HepG2 (cell line): ENCODE results near the gene ZDHHC14. TPM values are rescaled to one million over a fixed set of nuclear protein-coding genes. Genes with fewer than 3 reads are reported as not detected.
A peak's percentile ranks its signal among the peaks of the same experiment; 100 is the strongest.

ENCODE experiments used
- ATAC-seq: fragments of 200-7000 bp; cut with Tn5 transposase; 3 replicates; pipeline ENCODE4 v1.9.1; 2020; ENCODE audit warnings: mild to moderate bottlenecking, moderate library complexity
- BruUV-seq: library from RNA; stranded (reverse); fragments of 400-500 nt; replicated peaks from 2 replicates; lab custom pipeline; 2021; lab: Mats Ljungman, UMichigan
- CTCF ChIA-PET: fragments of 300-600 bp; formaldehyde crosslinking; extraction: SDS; loops from one replicate; lab custom pipeline; 2021; ENCODE audit warnings: low total read pairs, inconsistent platforms, low intra/inter-chr PET ratio; lab: Yijun Ruan, JAX
- POLR2A ChIA-PET: fragments of 350-600 bp; sonication (Branson Sonifier 250); formaldehyde crosslinking; loops from one replicate; lab custom pipeline; 2020; ENCODE audit warnings: antibody characterized with exemption, inconsistent platforms; lab: Yijun Ruan, JAX
- DNase-seq: peaks from one replicate; pipeline ENCODE4 v3.0.0-alpha.2; 2015; ENCODE audit warnings: low spot score
- FAIRE-seq: peaks from 3 replicates; lab custom pipeline; 2011; peaks lifted over from hg19 to GRCh38; lab: Jason Lieb, UNC
- H2AFZ ChIP-seq: one replicate; pipeline ENCODE4 v1.6.1; 2011; ENCODE audit warnings: low read length, inconsistent platforms
- H3K27ac ChIP-seq: fragments of 300-600 bp; 3 replicates; pipeline ENCODE4 v1.8.0; 2011; ENCODE audit warnings: mixed run types, mild to moderate bottlenecking, mixed read lengths, low read length, inconsistent platforms; ENCODE audit not compliant: insufficient read depth; ENCODE audit errors: extremely low read length
- H3K27me3 ChIP-seq, 2 experiments: fragments of 200-600 bp in 1 of 2; 2 replicates in 1 of 2; 3 replicates in 1 of 2; pipeline versions ENCODE4 v1.6.0 to v1.8.0; 2011; ENCODE audit warnings: low read length in 2 of 2, mild to moderate bottlenecking in 2 of 2, moderate library complexity in 2 of 2, inconsistent platforms in 1 of 2; ENCODE audit not compliant: insufficient read depth in 2 of 2, control insufficient read depth in 1 of 2
- H3K36me3 ChIP-seq, 2 experiments: fragments of 200-600 bp in 1 of 2; replicated peaks in 1 of 2; 2 replicates in 1 of 2; 3 replicates in 1 of 2; pipeline versions ENCODE4 v1.5.1 to v1.8.0; 2011; ENCODE audit warnings: low read length in 2 of 2, inconsistent platforms in 1 of 2; ENCODE audit not compliant: insufficient read depth in 2 of 2, control insufficient read depth in 1 of 2
- H3K4me1 ChIP-seq: 2 replicates; pipeline ENCODE4 v1.5.1; 2012; ENCODE audit warnings: low read length, inconsistent platforms; ENCODE audit not compliant: insufficient read depth
- H3K4me2 ChIP-seq: 2 replicates; pipeline ENCODE4 v1.6.0; 2011; ENCODE audit warnings: low read depth, low read length, inconsistent platforms
- H3K4me3 ChIP-seq, 3 experiments: fragments of 200-600 bp in 1 of 3; sonication (generic), shearing (Covaris generic) in 1 of 3; replicated peaks in 1 of 3; 2 replicates each; pipeline ENCODE4 v1.5.1; 2011 to 2016; ENCODE audit warnings: low read length in 3 of 3, inconsistent platforms in 2 of 3, low read depth in 2 of 3, mild to moderate bottlenecking in 2 of 3, control low read depth in 1 of 3, mixed read lengths in 1 of 3; ENCODE audit not compliant: insufficient read depth in 1 of 3
- H3K79me2 ChIP-seq: one replicate; pipeline ENCODE4 v1.6.1; 2011; ENCODE audit warnings: low read length, inconsistent platforms; ENCODE audit not compliant: insufficient read depth
- H3K9ac ChIP-seq: 2 replicates; pipeline ENCODE4 v1.6.0; 2011; ENCODE audit warnings: mild to moderate bottlenecking, low read depth, low read length, inconsistent platforms; ENCODE audit not compliant: insufficient read depth
- H3K9me3 ChIP-seq: 2 replicates; pipeline ENCODE4 v1.5.1; 2012; ENCODE audit warnings: mild to moderate bottlenecking, low read length
- H4K20me1 ChIP-seq: 2 replicates; pipeline ENCODE4 v1.6.0; 2011; ENCODE audit warnings: inconsistent platforms, mild to moderate bottlenecking, low read length, moderate library complexity; ENCODE audit not compliant: insufficient read depth
- ATF1 ChIP-seq: IDR thresholded peaks from 2 replicates; pipeline ENCODE4 v1.6.1; 2016; ENCODE audit warnings: mild to moderate bottlenecking, control low read depth
- ATF7-NPFF ChIP-seq: sonication (generic); formaldehyde crosslinking; IDR thresholded peaks from 2 replicates; pipeline ENCODE4 v1.8.1; 2023; ENCODE audit warnings: mild to moderate bottlenecking, low read depth, missing genetic modification reagents, moderate library complexity
- BORCS8-MEF2B ChIP-seq: sonication (generic); formaldehyde crosslinking; IDR thresholded peaks from 2 replicates; pipeline ENCODE4 v1.8.0; 2022; ENCODE audit warnings: mild to moderate bottlenecking, missing genetic modification reagents
- DR1 ChIP-seq: sonication (generic); formaldehyde crosslinking; IDR thresholded peaks from 2 replicates; pipeline ENCODE4 v1.8.0; 2021; ENCODE audit warnings: mild to moderate bottlenecking, missing genetic modification reagents, inconsistent platforms
- ELF1 ChIP-seq: sonication (generic); formaldehyde crosslinking; IDR thresholded peaks from 2 replicates; pipeline ENCODE4 v1.4.0; 2020; ENCODE audit warnings: missing genetic modification reagents
- JUNB ChIP-seq: sonication (generic); formaldehyde crosslinking; IDR thresholded peaks from 2 replicates; pipeline ENCODE4 v1.8.0; 2022; ENCODE audit warnings: missing genetic modification reagents, mild to moderate bottlenecking, borderline replicate concordance
- NCOR1 ChIP-seq: fragments of 200-600 bp; sonication (generic); IDR thresholded peaks from 2 replicates; pipeline ENCODE4 v1.7.0; 2017; ENCODE audit warnings: antibody characterized with exemption, low read length, borderline replicate concordance
- NFE2L2 ChIP-seq: fragments of 150-350 bp; IDR thresholded peaks from 2 replicates; pipeline ENCODE4 v1.6.1; 2014; ENCODE audit warnings: low read length
- NRL ChIP-seq: sonication (generic); formaldehyde crosslinking; IDR thresholded peaks from 2 replicates; pipeline ENCODE4 v1.5.0; 2020; ENCODE audit warnings: missing genetic modification reagents, mild to moderate bottlenecking, moderate library complexity, borderline replicate concordance
- SKI ChIP-seq: fragments of 450-650 bp; IDR thresholded peaks from one replicate; pipeline ENCODE4 v1.6.1; 2018; ENCODE audit warnings: mild to moderate bottlenecking; ENCODE audit not compliant: partially characterized antibody
- ZFX ChIP-seq: sonication (generic); formaldehyde crosslinking; IDR thresholded peaks from 2 replicates; pipeline ENCODE4 v1.4.0; 2020; ENCODE audit warnings: mild to moderate bottlenecking, low read depth, missing genetic modification reagents, moderate library complexity
- ZFY ChIP-seq: sonication (generic); formaldehyde crosslinking; IDR thresholded peaks from 2 replicates; pipeline ENCODE4 v1.4.0; 2020; ENCODE audit warnings: missing genetic modification reagents
- ZNF598 ChIP-seq: sonication (generic); formaldehyde crosslinking; IDR thresholded peaks from 2 replicates; pipeline ENCODE4 v1.5.1; 2020; ENCODE audit warnings: mild to moderate bottlenecking, missing genetic modification reagents, borderline replicate concordance
- ZNF891 ChIP-seq: sonication (generic); formaldehyde crosslinking; IDR thresholded peaks from 2 replicates; pipeline ENCODE4 v1.5.0; 2020; ENCODE audit warnings: mild to moderate bottlenecking, missing genetic modification reagents
- WGBS: methylation state at CpG from one replicate; pipeline ENCODE4 v1.1.6; 2017; ENCODE audit warnings: low lambda C conversion rate; 5-methylcytosine and 5-hydroxymethylcytosine counted together
- in situ Hi-C: cut with HindIII; loops from 2 replicates; pipeline ENCODE4 v1.10.0; 2017; ENCODE audit warnings: low pct_unique_long_range_greater_than_20kb; ENCODE audit not compliant: extremely low pct_ligation_motif_present
- intact Hi-C: fragments of 100-400 bp; cut with micrococcal nuclease; formaldehyde crosslinking; loops from one replicate; pipeline ENCODE4 v1.10.0; 2022; ENCODE audit not compliant: unreplicated experiment
- polyA plus RNA-seq, 8 experiments: library from polyadenylated mRNA; depleted of rRNA in 3 of 8; stranded (reverse) in 7 of 8; unstranded in 1 of 8; fragments of >200 nt; fragmentation: Illumina TruSeq in 4 of 8; extraction: Trizol in 4 of 8; gene quantifications; 2 replicates each; pipeline versions ENCODE4 v1.2.1 to v1.2.3, GENCODE V29; 2011 to 2016; ENCODE audit warnings: low read depth in 4 of 8, missing spikeins in 1 of 8, mixed read lengths in 1 of 8; ENCODE audit not compliant: insufficient read depth in 1 of 8
- total RNA-seq, 5 experiments: library from RNA; depleted of rRNA; stranded (reverse); fragments of >200 nt; fragmentation: Illumina TruSeq; extraction: Trizol; gene quantifications; 2 replicates each; pipeline ENCODE4 v1.2.3, GENCODE V29; 2016; ENCODE audit warnings: low read depth in 1 of 5
- TF ChIP-seq, protein P1 (sequence below): sonication (generic); formaldehyde crosslinking; IDR thresholded peaks from 2 replicates; pipeline ENCODE4 v1.9.0; 2022; ENCODE audit warnings: missing genetic modification reagents, mild to moderate bottlenecking, borderline replicate concordance
- TF ChIP-seq, protein P2 (sequence below): sonication (generic); formaldehyde crosslinking; IDR thresholded peaks from 2 replicates; pipeline ENCODE4 v1.4.0; 2020; ENCODE audit warnings: mild to moderate bottlenecking, missing genetic modification reagents
- TF ChIP-seq, protein P3 (sequence below): sonication (generic); formaldehyde crosslinking; IDR thresholded peaks from 2 replicates; pipeline ENCODE4 v1.4.0; 2020; ENCODE audit warnings: low read depth, mild to moderate bottlenecking, missing genetic modification reagents

ZDHHC14 gene
- total and polyA plus RNA-seq, 2 of the 13 experiments (the other 11 are each of a cell fraction or from before 2014, with no cell fraction given), result 3.7 to 9.5 TPM

DNA sequence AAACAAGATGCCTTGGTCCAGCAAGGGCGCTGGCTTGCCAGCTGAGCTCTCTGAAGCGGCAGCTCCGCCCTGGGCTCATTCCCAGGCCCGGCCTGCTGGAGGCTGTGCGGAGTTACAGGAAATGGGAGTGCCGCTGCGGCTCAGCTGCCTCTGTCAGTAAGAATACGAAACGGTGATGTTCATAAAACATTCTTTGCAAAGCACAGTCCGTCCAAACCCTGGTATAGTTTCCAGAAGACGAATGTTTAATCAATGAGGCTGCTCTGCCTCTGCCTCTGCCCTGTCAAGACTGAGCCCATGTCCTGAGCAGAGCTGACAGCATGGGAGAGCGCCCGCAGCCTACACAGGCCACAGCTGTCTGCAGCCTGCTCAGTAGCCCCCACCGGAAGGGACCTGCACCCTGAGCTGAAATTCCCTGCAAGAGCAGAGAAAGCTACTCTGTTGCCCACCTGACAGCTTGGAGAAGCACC lies 288.8 kb downstream of the ZDHHC14 start:
- FAIRE-seq (no peak), DNase-seq (peak; percentile 28), ATAC-seq (peak; percentile 94)
- Histone ChIP-seq H3K36me3 (no peaks in the 10 kb centered on the region), H3K4me3 (peak overlapping the region in 2 of 3 experiments; percentile 26 to 37; a peak in 1 of 6 replicates), H3K4me2 (peak overlapping the region; percentile 72), H3K27ac (no peak overlapping the region), H4K20me1 (no peaks in the 10 kb centered on the region), H3K9me3 (no peaks in the 10 kb centered on the region), H3K9ac (no peak overlapping the region; the same call in 1 of the 2 replicates), H3K4me1 (peaks cover 27% of the 10 kb centered on the region), H2AFZ (no peak overlapping the region), H3K27me3 (no peaks in the 10 kb centered on the region), H3K79me2 (no peaks in the 10 kb centered on the region)
- intact Hi-C loops, result loop anchor here (5.0 to 10.0 kb wide), 2 partner anchors 205 to 332 kb away; no protein-coding TSS in a partner anchor
- in situ Hi-C loops, result loop anchor here (10.0 kb wide), 1 partner anchor 355 kb away; no protein-coding TSS in a partner anchor
- BruUV-seq, result no TSS peak
- 50% methylated on average over 14 of the region's 14 CpGs for WGBS
- ChIA-PET POLR2A (interaction anchor here (1.3 to 2.3 kb wide), 3 partner anchors 58 to 92 kb away, joined by 3 to 16 read pairs (median 3); no protein-coding TSS in a partner anchor), CTCF (interaction anchor here (1.0 kb wide), 1 partner anchor 87 kb away, joined by 3 read pairs; no protein-coding TSS in a partner anchor)
- TF ChIP-seq SKI (no peak), ZFX (CRISPR knock-in tag) (peak; percentile 33; the same call in 1 of the 2 replicates), NCOR1 (no peak), ZNF598 (CRISPR knock-in tag) (peak; percentile 48; the same call in 1 of the 2 replicates), NFE2L2 (no peak), NRL (CRISPR knock-in tag) (peak; percentile 41; the same call in 1 of the 2 replicates), DR1 (CRISPR knock-in tag) (no peak), ZFY (CRISPR knock-in tag) (peak; percentile 44; the same call in 1 of the 2 replicates), ZNF891 (no peak), ELF1 (0 out of 2 replicates have a peak, but pooled peaks have one; percentile 37), JUNB (CRISPR knock-in tag) (no peak), BORCS8-MEF2B (CRISPR knock-in tag) (no peak), ATF1 (CRISPR knock-in tag) (no peak), ATF7-NPFF (CRISPR knock-in tag) (no peak)
- TF ChIP-seq, protein P1, sequence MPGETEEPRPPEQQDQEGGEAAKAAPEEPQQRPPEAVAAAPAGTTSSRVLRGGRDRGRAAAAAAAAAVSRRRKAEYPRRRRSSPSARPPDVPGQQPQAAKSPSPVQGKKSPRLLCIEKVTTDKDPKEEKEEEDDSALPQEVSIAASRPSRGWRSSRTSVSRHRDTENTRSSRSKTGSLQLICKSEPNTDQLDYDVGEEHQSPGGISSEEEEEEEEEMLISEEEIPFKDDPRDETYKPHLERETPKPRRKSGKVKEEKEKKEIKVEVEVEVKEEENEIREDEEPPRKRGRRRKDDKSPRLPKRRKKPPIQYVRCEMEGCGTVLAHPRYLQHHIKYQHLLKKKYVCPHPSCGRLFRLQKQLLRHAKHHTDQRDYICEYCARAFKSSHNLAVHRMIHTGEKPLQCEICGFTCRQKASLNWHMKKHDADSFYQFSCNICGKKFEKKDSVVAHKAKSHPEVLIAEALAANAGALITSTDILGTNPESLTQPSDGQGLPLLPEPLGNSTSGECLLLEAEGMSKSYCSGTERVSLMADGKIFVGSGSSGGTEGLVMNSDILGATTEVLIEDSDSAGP (CRISPR knock-in tag), result peak; percentile 24; the same call in 1 of the 2 replicates
- TF ChIP-seq, protein P2, sequence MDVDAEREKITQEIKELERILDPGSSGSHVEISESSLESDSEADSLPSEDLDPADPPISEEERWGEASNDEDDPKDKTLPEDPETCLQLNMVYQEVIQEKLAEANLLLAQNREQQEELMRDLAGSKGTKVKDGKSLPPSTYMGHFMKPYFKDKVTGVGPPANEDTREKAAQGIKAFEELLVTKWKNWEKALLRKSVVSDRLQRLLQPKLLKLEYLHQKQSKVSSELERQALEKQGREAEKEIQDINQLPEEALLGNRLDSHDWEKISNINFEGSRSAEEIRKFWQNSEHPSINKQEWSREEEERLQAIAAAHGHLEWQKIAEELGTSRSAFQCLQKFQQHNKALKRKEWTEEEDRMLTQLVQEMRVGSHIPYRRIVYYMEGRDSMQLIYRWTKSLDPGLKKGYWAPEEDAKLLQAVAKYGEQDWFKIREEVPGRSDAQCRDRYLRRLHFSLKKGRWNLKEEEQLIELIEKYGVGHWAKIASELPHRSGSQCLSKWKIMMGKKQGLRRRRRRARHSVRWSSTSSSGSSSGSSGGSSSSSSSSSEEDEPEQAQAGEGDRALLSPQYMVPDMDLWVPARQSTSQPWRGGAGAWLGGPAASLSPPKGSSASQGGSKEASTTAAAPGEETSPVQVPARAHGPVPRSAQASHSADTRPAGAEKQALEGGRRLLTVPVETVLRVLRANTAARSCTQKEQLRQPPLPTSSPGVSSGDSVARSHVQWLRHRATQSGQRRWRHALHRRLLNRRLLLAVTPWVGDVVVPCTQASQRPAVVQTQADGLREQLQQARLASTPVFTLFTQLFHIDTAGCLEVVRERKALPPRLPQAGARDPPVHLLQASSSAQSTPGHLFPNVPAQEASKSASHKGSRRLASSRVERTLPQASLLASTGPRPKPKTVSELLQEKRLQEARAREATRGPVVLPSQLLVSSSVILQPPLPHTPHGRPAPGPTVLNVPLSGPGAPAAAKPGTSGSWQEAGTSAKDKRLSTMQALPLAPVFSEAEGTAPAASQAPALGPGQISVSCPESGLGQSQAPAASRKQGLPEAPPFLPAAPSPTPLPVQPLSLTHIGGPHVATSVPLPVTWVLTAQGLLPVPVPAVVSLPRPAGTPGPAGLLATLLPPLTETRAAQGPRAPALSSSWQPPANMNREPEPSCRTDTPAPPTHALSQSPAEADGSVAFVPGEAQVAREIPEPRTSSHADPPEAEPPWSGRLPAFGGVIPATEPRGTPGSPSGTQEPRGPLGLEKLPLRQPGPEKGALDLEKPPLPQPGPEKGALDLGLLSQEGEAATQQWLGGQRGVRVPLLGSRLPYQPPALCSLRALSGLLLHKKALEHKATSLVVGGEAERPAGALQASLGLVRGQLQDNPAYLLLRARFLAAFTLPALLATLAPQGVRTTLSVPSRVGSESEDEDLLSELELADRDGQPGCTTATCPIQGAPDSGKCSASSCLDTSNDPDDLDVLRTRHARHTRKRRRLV (CRISPR knock-in tag), result no peak
- TF ChIP-seq, protein P3, sequence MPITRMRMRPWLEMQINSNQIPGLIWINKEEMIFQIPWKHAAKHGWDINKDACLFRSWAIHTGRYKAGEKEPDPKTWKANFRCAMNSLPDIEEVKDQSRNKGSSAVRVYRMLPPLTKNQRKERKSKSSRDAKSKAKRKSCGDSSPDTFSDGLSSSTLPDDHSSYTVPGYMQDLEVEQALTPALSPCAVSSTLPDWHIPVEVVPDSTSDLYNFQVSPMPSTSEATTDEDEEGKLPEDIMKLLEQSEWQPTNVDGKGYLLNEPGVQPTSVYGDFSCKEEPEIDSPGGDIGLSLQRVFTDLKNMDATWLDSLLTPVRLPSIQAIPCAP (CRISPR knock-in tag), result no peak
